HG03378 (cell line): ENCODE data around the gene CAMSAP2.

ENCODE experiments used
- ATAC-seq: cut with Tn5 transposase; IDR thresholded peaks from one replicate; pipeline ENCODE4 v1.9.1; 2021; ENCODE audit warnings: mild to moderate bottlenecking, moderate library complexity; ENCODE audit not compliant: unreplicated experiment

The CAMSAP2 gene

GRCh38 chr1:200895801-200896530 is 157.3 kb downstream of the CAMSAP2 start:
- peak; percentile 61 for ATAC-seq

GRCh38 chr1:200896531-200897196 is 158.0 kb downstream of the CAMSAP2 start:
- ATAC-seq, result no peak

- no peak for ATAC-seq
Measured at GRCh38 chr1:200897259-200897658, 158.6 kb downstream of the CAMSAP2 start.

- no peak for ATAC-seq
Measured at GRCh38 chr1:200899015-200899386, 160.3 kb downstream of the CAMSAP2 start.

- no peak for ATAC-seq
Measured at GRCh38 chr1:200899451-200899915, 160.8 kb downstream of the CAMSAP2 start.

- ATAC-seq, result no peak
Measured at GRCh38 chr1:200899954-200900867, 161.5 kb downstream of the CAMSAP2 start.

- no peak for ATAC-seq
Measured at GRCh38 chr1:200900877-200901276, 162.2 kb downstream of the CAMSAP2 start.

GRCh38 chr1:200901350-200901749 is 162.7 kb downstream of the CAMSAP2 start:
- no peak for ATAC-seq

GRCh38 chr1:200901796-200902444 is 163.2 kb downstream of the CAMSAP2 start:
- no peak for ATAC-seq

- no peak for ATAC-seq
Measured at GRCh38 chr1:200903793-200904192, 165.1 kb downstream of the CAMSAP2 start.

- no peak for ATAC-seq
Measured at GRCh38 chr1:200904772-200905171, 166.1 kb downstream of the CAMSAP2 start.

GRCh38 chr1:200905411-200906052 is 166.8 kb downstream of the CAMSAP2 start:
- ATAC-seq, result peak; percentile 52

- ATAC-seq, result no peak
Measured at GRCh38 chr1:200906491-200906890, 167.8 kb downstream of the CAMSAP2 start.

- peak; percentile 56 for ATAC-seq
Measured at GRCh38 chr1:200907611-200908097, 169.0 kb downstream of the CAMSAP2 start.

- no peak for ATAC-seq
Measured at GRCh38 chr1:200908191-200908868, 169.6 kb downstream of the CAMSAP2 start.

- no peak for ATAC-seq
Measured at GRCh38 chr1:200909071-200909470, 170.4 kb downstream of the CAMSAP2 start.

- ATAC-seq, result peak; percentile 61
Measured at GRCh38 chr1:200909757-200910239, 171.1 kb downstream of the CAMSAP2 start.
